Measurements from ENCODE around the gene AFTPH. TPM values are rescaled to one million over a fixed set of nuclear protein-coding genes. Genes with fewer than 3 reads are reported as not detected.

AFTPH gene
- total RNA-seq, 2 experiments from 2014 or later = 24.2 to 24.3 TPM

DNA sequence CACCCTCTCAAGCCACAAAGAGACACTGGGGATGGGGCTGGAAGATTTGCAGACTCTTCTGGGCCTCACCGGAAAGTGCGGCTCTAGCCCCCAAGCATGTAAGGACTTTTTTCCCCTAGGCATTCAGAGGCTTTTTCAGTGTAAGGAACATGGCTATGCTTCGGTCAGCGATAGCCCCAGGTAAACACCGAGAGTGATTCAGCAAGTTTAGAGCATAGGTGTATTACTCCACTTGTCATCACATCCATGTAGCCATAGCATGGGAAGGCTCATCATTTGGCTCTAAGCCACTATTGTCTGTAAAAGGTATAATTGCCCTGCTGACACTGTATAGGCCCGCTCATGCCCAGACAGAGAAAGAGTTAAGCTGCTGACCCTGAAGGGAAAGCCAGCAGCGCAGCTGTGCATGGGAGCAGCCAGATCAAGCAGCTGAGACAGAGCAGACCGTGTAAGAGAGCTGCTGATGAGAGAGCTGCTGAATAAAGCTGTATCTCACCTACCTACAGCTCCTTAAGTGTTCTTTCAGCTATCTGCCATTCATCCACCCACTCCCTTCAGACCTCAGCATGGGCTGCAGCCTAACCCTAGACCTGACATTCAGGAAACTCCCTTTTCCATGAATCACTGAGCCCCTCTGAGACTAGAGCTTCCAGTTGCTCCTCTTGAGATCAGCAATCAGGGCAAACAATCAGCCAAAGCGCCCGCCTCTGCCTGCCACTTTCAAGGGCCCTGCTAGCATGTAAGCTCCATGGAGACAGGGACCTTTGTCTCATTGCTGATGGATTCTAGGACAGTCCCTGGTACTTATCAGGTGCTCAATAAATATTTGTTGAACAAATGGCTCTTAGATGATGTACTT lies 44.6 kb upstream of the AFTPH start:
- H3K27me3 ChIP-seq (ENCODE audit: control insufficient read depth in 1 of 2, insufficient read depth in 2 of 2, low read length in 2 of 2) = no peaks in the 10 kb centered on the region
- no peak overlapping the region for H3K4me3 ChIP-seq (ENCODE audit: low read length)
- Mint-ChIP-seq H3K36me3 (ENCODE audit: low read depth) (no peaks in the 10 kb centered on the region), H3K9me3 (no peaks in the 10 kb centered on the region), H3K27me3 (no peaks in the 10 kb centered on the region), H3K4me3 (no peak overlapping the region), H3K27ac (no peak overlapping the region), H3K4me1 (ENCODE audit: low read depth) (no peaks in the 10 kb centered on the region)
- DNase-seq (no peak), ATAC-seq (ENCODE audit: poor library complexity) (no peak)
- H3K4me1 ChIP-seq (ENCODE audit: insufficient read depth, low read length) = peaks cover 2% of the 10 kb centered on the region
- CTCF ChIA-PET = interaction anchor here (1.0 kb wide), 1 partner anchor 9 kb away, joined by 3 read pairs; no protein-coding TSS in a partner anchor
- intact Hi-C loops (cut with DNase I, micrococcal nuclease) = no loop called here
- no peaks in the 10 kb centered on the region for H3K36me3 ChIP-seq (ENCODE audit: insufficient read depth, low read length)
- POLR2A ChIA-PET = no interaction called here
- TF ChIP-seq, protein P1, sequence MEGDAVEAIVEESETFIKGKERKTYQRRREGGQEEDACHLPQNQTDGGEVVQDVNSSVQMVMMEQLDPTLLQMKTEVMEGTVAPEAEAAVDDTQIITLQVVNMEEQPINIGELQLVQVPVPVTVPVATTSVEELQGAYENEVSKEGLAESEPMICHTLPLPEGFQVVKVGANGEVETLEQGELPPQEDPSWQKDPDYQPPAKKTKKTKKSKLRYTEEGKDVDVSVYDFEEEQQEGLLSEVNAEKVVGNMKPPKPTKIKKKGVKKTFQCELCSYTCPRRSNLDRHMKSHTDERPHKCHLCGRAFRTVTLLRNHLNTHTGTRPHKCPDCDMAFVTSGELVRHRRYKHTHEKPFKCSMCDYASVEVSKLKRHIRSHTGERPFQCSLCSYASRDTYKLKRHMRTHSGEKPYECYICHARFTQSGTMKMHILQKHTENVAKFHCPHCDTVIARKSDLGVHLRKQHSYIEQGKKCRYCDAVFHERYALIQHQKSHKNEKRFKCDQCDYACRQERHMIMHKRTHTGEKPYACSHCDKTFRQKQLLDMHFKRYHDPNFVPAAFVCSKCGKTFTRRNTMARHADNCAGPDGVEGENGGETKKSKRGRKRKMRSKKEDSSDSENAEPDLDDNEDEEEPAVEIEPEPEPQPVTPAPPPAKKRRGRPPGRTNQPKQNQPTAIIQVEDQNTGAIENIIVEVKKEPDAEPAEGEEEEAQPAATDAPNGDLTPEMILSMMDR (IDR thresholded peaks at IDR 0.05) = no peak
- H3K9me3 ChIP-seq (ENCODE audit: control insufficient read depth in 1 of 2, insufficient read depth in 1 of 2, low read length in 2 of 2) = no peaks in the 10 kb centered on the region
- no peak overlapping the region for H3K27ac ChIP-seq (ENCODE audit: low read depth in 1 of 2, low read length in 2 of 2)

DNA sequence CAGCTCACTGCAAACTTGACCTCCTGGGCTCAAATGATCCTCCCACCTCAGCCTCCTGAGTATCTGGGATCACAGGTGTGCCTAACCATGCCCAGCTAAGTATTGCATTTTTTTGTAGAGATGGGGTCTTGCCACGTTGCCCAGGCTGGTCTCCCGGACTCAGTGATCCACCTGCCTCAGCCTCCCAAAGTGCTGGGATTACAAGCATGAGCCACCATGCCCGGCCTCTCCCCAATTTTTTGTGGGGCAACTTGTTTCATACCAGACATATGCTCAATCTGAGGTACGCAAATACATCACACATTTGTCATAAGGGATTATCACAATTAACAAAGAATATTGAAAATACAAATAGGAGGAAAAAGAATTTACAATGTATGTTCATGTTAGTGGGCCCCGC lies 42.5 kb upstream of the AFTPH start:
- Histone ChIP-seq H3K4me3 (ENCODE audit: low read length) (no peak overlapping the region), H3K9me3 (ENCODE audit: control insufficient read depth in 1 of 2, insufficient read depth in 1 of 2, low read length in 2 of 2) (no peaks in the 10 kb centered on the region), H3K27ac (ENCODE audit: low read depth in 1 of 2, low read length in 2 of 2) (no peak overlapping the region), H3K27me3 (ENCODE audit: control insufficient read depth in 1 of 2, insufficient read depth in 2 of 2, low read length in 2 of 2) (no peaks in the 10 kb centered on the region), H3K36me3 (ENCODE audit: insufficient read depth, low read length) (no peaks in the 10 kb centered on the region), H3K4me1 (ENCODE audit: insufficient read depth, low read length) (peaks cover 2% of the 10 kb centered on the region)
- H3K27me3 Mint-ChIP-seq = no peaks in the 10 kb centered on the region
- ATAC-seq (ENCODE audit: poor library complexity) = no peak
- no peak for DNase-seq
- H3K4me1 Mint-ChIP-seq (ENCODE audit: low read depth) = no peaks in the 10 kb centered on the region
- POLR2A ChIA-PET = no interaction called here
- CTCF ChIA-PET = interaction anchor here (0.9 kb wide), 1 partner anchor 151 kb away, joined by 3 read pairs; no protein-coding TSS in a partner anchor
- no peak overlapping the region for H3K4me3 Mint-ChIP-seq
- no peak overlapping the region for H3K27ac Mint-ChIP-seq
- no peaks in the 10 kb centered on the region for H3K9me3 Mint-ChIP-seq
- H3K36me3 Mint-ChIP-seq (ENCODE audit: low read depth) = no peaks in the 10 kb centered on the region
- TF ChIP-seq, protein P1 (IDR thresholded peaks at IDR 0.05) = no peak
- intact Hi-C loops (cut with DNase I, micrococcal nuclease) = no loop called here

DNA sequence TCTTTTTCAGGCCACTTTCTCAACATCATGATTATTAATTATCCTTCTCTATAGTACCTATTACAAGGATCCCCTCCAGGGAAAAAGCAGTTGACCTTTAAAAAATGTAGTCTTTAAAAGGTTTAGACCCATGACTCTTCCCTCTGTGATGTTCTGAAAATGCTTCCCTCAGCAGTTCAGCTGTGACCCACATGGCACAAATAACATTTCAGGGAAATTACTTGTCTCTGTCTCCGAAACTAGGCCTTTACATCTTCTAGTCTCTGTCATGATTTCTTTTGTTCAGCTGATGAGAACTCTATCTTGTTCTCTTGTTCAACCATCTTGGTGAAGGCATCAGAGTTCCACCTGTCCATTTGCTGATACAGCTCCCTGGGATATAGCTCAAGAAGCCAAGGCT lies 41.9 kb upstream of the AFTPH start:
- TF ChIP-seq, protein P1 (IDR thresholded peaks at IDR 0.05) = no peak
- H3K36me3 ChIP-seq (ENCODE audit: insufficient read depth, low read length) = no peaks in the 10 kb centered on the region
- H3K9me3 ChIP-seq (ENCODE audit: control insufficient read depth in 1 of 2, insufficient read depth in 1 of 2, low read length in 2 of 2) = no peaks in the 10 kb centered on the region
- CTCF ChIA-PET = interaction anchor here (0.9 kb wide), 1 partner anchor 151 kb away, joined by 3 read pairs; no protein-coding TSS in a partner anchor
- POLR2A ChIA-PET = no interaction called here
- Mint-ChIP-seq H3K36me3 (ENCODE audit: low read depth) (no peaks in the 10 kb centered on the region), H3K27ac (no peak overlapping the region), H3K27me3 (no peaks in the 10 kb centered on the region), H3K4me1 (ENCODE audit: low read depth) (no peaks in the 10 kb centered on the region), H3K9me3 (no peaks in the 10 kb centered on the region), H3K4me3 (no peak overlapping the region)
- no peak overlapping the region for H3K27ac ChIP-seq (ENCODE audit: low read depth in 1 of 2, low read length in 2 of 2)
- DNase-seq = no peak
- ATAC-seq (ENCODE audit: poor library complexity) = no peak
- intact Hi-C loops (cut with DNase I, micrococcal nuclease) = no loop called here
- H3K4me1 ChIP-seq (ENCODE audit: insufficient read depth, low read length) = peaks cover 2% of the 10 kb centered on the region
- no peak overlapping the region for H3K4me3 ChIP-seq (ENCODE audit: low read length)
- no peaks in the 10 kb centered on the region for H3K27me3 ChIP-seq (ENCODE audit: control insufficient read depth in 1 of 2, insufficient read depth in 2 of 2, low read length in 2 of 2)
